GOT3 (cell line): ENCODE data around the gene ADH4.
"Not testable (repeated sequence)": the region's sequence is repeated elsewhere in the genome, so short reads cannot be mapped to it uniquely, and the experiment has no call there.

Experiments used
- DNase-seq: peaks from one replicate; lab custom pipeline; 2025; ENCODE audit warnings: mixed read lengths; lab: John Stamatoyannopoulos, UW

ADH4 gene

DNA sequence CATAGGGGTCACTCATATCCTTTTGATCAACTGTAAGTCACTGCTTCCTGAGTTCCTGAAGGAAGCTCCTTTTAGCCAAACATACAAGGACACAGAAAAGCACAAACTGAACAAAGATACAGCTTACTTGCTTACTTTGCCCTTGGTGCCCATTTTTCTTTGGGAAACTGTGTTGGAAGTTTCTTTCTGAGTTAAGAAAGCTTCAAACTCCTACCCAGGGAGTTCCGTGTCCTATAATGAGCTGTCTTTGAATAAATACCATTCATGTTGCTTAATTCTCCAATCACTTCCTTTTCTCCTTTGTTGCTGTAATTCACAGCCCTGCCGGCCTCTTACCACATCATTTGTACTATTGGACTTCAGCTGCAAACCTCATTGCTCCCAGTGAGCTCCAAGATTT is at the start of gene ADH4:
ADH4 (minus strand) TSS at position 228 of the 400 bp plus-strand sequence; CDS start at position 153, 75 bp downstream.
- DNase-seq = no peak

DNA sequence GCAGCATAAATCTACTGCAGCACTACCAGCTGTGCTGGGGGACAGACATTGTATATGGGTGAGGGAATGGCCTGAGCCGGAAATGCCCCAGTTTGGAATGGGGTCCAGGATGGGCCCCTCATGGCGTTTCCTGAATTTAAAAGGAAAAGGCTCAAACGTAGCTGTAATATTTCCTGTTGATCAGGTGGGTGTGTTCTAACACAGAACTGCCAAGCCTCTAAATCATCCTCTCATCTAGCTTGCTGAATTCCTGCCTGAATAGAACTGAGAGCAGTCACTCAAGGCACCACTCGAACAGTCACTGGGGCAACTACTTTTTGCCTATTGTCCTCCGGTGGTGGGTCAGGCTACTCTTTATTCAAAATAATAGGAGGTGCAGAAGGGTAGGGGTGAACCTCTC is 46.2 kb upstream of the ADH4 start:
- no peak for DNase-seq

DNA sequence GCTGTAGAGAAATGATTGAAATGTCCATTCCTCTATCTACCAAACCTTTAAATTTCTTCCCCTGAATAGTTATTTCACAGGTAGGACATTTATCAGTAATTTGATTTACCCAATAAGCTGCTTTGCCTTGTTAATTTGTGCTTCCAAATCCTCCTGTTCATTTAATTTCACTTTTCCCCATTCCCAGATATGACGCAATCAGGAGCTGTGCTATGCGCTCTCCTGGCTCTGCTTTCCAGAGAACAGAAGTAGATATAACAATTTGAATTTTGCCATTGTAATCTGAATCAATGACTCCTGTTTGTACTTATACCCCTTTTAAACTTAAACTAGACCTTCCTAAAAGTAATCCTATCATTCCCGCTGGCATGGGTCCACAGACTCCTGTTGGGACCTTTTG is 45.8 kb upstream of the ADH4 start:
- DNase-seq = not testable (repeated sequence)

DNA sequence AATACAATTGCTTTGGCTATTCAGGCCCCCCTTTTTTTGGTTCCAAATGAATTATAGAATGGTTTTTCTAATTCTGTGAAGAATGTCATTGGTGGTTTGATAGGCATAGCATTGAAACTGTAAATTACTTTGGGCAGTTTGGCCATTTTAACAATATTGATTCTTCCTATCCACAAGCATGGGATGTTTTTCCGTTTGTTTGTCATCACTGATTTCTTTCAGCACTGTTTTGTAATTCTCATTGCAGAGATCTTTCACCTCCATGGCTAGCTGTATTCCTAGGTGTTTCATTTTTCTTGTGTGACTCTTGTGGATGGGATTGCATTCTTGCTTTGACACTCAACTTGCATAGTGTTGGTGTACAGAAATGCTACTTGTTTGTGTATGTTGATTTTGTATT is 41.9 kb upstream of the ADH4 start:
- no peak for DNase-seq

DNA sequence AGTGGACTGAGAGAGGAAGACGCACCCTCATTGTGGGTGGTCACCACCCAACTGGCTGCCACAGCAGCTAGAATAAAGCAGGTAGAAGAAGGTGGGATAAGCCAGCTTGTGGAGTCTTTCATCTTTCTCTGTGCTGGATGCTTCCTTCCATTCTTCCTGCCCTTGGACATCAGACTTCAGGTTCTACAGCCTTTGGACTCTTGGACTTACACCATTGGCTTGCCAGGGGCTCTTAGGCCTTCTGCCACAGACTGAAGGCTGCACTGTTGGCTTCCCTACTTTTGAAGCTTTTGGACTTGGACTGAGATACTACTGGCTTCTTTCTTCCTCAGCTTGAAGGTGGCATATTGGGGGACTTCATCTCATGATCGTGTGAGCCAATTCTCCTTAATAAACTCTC is 41.5 kb upstream of the ADH4 start:
- DNase-seq = no peak

DNA sequence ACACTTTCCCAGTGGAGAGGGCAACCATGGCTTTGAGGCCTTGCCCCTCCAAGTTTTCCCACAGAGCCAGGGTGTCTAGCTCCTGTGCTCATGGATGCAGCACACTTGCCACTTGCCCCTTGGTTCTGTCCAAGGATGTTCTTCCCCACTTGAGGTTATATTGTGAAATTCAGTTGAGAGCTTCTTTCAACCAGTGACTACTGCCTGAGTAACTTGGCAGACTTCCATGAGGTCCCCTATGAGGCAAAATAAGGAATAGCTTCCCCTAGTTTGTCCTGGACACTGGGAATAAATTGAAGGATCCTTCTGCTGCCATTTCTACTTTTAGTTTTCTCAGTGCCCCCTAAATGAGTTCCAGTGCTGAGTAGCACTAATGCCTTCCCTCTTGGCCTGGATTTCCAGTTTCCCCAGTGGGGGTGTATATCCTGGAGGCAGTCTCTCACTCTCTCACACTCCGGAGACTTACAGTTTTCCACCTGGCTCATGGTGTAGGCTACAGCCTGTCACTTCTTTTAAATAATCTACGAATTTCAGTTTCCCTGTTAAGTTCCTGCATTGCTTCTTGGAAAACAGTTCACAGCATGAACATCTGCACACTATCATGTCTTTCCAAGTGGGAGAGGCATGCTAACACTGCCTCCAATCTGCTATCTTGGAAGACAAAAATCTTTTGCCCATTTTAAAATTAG is 36.4 kb upstream of the ADH4 start:
- no peak for DNase-seq

DNA sequence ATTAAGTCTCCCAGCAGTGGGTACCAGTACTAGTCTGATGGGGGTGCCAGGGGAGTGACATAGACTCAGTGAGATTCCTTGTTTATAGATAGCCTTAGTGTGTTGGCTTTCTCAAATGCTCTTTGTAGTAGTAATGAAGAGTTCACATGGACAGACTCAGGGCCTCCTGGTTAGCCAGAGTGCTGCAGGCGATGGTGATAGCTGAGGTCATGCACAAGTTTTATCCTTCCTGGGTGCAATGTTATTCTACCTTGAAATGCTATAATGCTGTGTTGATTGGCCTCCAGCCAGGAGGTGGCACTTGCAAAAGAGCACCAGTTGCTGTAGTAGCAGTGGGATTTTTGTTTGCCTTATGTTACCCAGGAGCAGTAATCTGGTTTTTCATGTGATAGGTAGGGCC is 35.5 kb upstream of the ADH4 start:
- no peak for DNase-seq

DNA sequence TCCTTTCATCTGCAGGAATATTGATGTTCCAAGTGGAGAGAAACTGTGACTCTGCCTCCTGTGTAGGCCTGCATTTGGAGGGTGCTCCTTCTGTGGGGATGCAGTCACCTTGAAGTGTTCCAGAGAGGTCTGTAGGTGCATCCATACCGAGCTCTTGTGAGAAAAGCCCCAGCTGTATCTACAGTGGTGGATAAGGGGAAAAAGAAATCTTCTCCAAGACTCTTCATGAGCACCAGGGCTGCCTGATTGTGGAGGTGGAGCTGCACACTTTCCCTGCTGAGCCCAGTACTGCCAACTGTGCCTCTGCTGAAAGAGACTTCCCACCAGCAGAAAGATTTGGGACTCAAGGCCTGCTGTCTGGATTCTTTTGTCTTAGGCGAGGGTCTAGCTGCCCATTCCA is 35.1 kb upstream of the ADH4 start:
- no peak for DNase-seq

DNA sequence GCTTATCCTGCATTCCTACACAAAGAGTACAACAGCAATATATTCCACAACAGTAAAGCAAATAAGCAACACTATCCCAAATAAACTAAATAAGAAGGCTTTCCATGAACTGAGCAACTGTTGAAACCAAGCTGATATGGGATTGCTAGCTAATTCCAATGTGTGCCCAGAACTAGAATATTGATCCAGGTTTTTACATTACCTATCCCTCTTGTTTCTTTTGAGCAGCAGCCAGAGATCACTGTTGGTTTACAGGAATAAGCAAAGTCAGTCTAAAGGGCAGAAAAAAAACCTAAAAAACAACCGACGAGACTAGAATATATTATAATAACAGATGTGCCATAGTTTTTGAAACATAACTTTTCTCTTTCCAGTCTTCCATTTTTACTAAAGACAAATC is 22.4 kb upstream of the ADH4 start:
- no peak for DNase-seq

DNA sequence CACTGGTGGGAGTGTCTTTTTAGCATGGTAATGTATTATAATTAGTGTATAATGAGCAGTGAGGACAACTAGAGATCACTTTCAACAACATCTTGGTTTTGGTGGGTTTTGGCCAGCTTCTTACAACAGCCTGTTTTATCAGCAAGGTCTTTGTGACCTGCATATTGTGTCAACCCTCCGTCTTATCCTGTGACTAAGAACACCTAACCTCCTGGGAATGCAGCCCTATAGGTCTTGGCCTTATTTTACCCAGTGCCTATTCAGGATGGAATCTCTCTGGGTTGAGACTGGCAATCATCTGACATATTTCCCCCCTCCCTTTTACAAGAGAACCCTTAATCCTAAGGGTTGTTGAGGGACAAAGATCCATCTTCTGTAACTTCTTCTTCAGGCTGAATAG is 21.9 kb upstream of the ADH4 start:
- DNase-seq = no peak

DNA sequence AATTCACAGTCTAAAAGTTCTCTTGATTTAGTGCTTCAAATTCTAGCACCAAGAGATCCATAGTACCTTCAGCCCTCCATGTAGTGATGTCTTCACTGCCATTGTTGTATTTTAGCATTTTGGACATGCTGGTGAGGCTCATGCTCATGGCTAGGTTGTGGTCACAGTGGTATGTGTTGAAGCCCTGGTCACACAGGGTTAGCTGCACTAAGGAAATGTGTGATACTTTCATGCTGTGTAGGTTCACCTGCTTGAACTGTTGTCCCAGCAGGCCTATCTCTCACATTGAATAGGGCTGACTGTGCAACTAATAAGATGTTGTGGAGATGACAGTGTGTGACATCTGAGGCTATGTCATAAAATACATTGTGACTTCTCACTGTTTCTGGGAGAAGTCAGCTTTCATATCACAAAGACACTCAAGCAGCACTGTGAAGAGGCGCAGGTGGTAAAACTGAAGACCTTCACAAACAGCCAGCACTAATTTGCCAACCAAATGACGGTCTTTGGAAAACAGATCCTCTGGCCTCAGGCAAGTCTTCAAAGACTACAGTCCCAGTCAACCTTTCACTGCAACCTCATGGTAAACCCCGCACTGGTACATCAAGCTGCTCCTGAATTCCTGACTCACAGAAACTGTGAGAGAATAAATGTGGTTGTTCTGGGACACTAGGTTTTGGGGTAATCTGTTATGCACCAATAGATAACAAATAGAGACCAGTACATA is 17.4 kb upstream of the ADH4 start:
- no peak for DNase-seq

DNA sequence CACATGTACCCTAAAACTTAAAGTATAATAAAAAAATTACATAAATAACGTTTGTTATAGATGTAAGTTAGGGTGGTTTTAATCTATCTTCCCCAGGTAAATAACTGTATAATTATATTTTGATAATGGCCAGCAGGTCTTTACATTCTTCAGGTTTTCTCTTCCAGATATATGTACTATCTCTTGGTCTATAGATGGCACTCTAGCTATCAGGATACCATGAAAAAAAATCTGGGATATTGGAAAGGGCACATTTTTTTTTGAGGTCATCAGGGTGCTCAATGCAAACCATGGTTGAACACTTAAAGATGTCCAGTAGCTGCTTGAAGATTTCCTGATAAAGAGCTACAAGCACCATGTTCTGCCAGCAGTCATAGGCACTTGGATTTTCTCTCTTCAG is 15.6 kb upstream of the ADH4 start:
- DNase-seq = no peak

DNA sequence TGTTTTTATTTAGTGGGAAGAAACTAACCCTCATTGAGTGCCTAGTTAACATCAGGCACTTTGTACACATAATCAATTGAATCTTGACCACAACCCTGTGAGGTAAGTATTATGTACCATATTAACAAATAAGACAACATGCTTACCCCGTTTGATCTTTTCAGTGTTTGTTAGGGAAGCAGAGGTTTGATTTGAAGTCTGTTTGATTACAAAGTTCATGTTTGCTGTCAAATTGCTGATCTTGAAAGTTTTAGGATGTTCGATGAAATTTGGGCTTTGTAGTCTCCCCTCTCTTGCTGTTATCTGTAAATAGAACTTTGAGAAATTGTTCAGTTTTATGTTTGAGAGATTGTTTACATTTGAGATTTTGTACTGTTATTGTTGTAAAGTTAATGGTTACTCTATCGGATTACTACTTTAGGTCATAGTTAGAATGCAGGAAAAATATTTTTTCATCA is 13.4 kb upstream of the ADH4 start:
- DNase-seq = no peak

DNA sequence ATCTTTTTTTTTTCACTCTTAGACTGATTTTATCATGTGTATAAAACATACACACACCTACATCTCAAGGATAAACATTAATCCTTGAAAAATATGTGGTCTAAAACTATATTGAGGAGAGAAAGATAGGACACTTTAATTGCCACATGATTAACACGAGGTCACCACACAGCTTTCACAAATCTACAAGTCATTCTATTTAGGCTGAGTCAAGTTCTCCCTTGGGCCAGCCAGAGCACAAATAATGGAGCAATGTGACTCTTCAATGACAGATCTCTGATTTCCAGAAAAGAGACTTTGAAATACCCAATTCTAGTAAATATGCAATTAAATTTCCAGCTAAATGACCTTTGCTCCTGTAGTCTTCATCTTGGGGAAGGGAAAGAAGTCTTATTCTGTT is 12.9 kb upstream of the ADH4 start:
- no peak for DNase-seq

DNA sequence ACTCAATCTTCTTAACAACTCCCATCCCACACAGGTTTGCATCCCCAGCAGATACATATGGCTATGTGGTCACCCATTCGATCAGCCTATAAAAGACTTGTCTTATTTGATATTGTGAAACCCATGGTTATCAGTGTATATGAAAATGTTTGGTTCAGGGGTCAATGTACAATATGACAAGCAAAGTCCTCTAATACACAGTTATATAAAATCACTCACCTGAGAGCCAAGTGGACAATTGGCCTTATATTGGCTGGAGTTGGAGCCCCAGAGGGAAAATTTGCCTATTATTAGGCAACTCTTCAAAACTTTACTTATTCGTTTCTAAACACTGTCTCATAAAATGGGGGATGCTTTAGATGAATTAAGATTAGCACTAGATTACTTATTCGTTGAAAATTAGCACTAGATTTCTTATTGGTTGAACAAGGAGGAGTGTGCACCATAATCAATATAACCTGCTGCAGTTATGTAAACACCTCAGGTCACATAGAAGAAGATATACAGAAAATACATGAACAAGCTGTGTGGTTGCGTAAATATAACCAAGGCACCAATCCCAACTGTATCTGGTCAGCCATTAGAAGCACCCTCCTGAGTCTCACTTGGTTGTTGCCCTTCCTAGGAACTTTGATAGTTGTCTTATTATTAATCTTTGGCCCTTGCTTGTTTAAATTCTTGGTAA is 10.7 kb upstream of the ADH4 start:
- no peak for DNase-seq

DNA sequence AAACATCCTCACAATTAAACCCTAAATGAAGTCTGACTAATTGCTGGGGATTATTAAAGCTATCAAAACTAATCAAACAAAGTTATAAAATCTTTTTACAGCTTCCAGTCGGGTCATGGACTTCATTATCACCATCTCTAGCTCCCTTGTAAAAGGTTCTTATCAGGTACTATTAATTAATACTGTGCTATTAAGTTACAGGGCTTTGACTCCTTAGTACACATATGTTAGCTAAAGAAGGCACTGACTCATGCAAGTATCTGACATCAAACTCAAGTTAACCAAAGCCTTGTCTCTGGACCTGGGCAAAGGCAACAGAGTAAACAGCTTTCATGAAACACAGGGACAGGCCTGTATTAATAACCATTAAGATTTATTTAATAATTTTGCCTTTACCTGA is 7.9 kb upstream of the ADH4 start:
- DNase-seq = no peak

DNA sequence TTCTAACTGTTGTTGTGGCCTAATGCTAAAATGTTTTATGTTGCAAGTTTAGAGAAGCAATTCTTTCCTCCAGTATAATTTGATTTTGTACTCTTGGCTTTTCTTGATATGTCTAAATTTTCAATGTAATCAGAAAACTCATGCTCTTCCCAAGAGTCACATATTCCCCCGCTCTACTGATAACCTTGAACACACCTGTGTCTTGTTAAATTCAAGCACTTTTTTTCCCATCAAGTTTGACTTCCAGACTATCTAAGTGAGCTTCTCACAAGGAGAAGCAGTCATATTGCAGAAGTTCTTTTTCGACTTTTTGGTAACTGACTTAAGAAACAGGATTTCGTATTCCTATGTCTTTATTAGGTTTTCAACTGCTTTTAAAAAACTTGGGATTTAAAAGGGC is 7.4 kb upstream of the ADH4 start:
- no peak for DNase-seq

DNA sequence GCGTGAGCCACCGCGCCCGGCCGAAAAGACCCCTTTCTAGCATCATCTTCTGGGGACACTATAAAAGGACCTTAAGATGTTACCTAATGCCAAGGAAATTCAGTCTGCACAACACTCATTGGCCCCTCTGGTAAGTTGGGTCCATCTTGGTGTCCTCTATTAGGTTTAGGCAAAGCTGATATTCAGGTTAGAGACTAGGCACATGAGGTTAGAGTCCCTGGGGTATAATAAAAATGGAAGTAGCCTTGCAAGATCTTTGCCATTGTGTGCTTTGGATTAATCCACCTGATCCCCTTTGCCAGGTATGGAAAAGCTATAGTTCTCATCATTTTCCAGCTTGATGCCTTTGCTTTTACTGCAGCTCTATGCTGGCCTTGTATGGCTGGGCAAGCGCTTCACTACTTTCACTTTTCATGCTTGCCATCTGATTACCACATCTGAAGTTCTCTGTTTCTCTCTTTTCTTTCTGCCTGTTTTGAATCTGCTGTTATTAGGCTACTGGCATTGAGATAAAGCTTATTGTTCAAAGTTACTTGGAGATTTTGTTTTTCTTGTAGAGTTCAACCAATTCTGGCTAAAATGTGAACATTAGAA is 5.4 kb upstream of the ADH4 start:
- DNase-seq = no peak

DNA sequence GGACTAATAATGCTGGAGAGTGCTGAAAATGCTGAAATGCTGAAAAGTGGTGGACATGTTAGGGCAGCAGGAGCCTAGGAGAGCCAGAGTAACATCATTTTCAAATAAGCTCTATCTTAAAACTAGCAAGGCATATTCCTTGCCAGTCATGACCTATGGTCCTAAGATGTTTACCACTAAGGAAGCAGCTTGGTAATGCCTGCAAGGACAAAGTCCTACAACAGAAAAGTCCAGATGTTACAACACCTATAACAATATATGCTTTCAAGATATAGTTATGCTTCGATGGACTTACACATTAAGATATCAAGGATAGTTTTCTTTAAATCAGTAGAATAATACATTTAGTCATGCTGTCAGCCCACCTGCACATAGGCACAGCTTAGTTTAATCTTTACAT is 4.5 kb upstream of the ADH4 start:
- DNase-seq = no peak

DNA sequence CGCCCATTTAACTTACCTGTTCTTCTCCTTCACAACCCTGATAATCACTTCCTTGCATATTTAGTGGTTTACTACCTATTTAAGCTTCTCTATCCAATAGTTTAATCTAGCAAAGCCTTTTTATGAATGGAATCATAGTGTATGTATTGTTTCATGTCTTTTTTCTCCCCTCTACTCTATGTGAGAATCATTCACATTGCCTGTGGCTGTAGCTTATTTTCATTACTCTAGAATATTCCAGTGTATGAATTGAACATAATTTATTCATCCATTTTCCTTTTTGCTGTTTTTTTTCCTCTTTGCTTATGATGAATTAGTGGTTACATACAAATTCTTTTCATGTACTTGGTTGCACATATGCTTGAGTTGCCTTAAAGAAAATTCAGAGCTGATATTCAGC is 490 bp upstream of the ADH4 start:
- no peak for DNase-seq

DNA sequence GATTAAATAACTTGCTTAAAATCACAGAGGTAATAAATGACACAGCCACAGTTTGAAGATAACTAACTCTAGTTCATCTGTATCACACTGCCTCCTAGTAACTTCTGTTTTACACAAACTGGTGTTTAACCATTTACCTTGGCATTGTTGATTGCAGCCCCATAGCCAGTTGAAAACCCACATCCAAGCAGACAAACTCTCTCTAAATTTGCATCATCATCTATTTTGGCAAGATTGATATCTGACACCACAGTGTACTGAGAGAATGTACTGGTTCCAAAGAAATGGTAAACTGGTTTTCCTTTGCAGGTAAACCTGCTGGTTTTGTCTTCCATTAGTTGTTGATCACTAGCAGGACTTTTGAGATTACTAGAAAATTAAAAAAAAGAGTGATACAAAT is 7.8 kb downstream of the ADH4 start:
- DNase-seq = no peak

DNA sequence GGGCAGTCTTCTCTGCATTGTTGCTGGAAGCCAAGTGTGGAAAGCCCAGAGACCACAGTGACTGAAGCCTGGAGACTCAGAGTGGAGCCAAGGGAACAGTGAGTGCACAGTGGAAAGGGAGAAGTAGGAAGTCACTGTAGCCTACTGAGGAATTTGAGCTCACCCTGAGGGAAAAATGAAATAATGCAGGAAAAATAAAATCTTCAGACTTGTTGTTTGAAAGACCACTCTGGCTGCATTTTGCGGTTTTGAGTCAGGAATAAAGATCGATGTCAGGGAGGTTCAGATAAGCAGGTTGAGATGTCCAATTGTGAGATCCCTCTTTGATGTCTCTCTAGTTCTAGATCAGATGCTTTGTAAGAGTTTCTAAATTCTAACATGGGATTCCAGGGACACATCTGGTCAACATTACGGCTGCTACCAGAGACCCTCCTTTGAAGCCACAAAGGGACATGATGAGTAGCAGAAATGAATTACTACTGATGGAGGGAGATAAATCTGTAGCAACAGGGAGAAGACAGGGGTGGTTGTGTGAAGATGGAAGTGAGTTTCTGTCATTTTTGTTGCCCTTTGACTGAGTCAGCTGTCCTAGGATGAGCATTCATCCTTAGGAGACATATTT is 8.4 kb downstream of the ADH4 start:
- no peak for DNase-seq
